RKO (cell line): Measurements from ENCODE around the gene NTM.
"Not testable (repeated sequence)": the region's sequence is repeated elsewhere in the genome, so short reads cannot be mapped to it uniquely, and the experiment has no call there.

Experiments
- DNase-seq: peaks from one replicate; pipeline ENCODE4 v3.0.0-alpha.2; 2016; ENCODE audit warnings: low spot score

Gene NTM

DNA sequence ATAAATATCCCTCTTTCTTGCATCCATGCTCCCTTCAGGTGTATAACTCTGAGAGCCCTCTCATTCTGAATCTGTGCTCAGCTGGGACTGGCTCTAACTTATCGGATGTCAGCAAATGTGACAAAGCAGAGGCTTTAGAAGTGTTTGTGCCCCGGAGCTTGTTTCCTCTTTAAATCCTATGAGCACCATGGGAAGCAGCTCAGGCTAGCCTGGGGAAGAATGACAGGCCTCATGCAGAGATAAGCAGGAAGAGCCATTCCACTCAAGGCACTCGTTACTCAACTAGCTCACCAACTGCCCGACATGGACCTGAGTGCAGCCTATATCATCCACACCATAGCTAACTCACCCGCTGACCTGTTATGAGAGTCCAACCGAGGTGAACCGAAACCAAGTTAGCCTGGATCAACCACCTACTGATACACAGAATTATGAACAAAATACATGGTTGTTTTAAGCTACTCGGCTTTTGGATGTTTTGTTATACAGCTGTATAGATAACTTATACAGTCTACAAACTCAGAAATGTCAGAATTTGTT is 990.7 kb downstream of the NTM start:
- DNase-seq, result no peak

GRCh38 chr11:132365650-132366049 is 995.2 kb downstream of the NTM start:
- DNase-seq, result peak; percentile 28

- no peak for DNase-seq
Measured at GRCh38 chr11:132367293-132367692, 996.9 kb downstream of the NTM start.

DNA sequence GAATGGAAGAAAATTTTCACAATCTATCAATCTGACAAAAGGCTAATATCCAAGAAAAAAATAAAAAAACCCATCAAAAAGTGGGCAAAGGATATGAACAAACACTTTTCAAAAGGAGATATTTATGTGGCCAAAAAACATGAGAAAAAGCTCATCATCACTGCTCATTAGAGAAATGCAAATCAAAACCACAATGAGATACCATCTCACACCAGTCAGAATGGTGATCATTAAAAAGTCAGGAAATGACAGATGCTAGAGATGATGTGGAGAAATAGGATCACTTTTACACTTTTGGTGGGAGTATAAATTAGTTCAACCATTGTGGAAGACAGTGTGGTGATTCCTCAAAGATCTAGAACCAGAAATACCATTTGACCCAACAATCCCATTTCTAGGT is 999.7 kb downstream of the NTM start:
- not testable (repeated sequence) for DNase-seq

DNA sequence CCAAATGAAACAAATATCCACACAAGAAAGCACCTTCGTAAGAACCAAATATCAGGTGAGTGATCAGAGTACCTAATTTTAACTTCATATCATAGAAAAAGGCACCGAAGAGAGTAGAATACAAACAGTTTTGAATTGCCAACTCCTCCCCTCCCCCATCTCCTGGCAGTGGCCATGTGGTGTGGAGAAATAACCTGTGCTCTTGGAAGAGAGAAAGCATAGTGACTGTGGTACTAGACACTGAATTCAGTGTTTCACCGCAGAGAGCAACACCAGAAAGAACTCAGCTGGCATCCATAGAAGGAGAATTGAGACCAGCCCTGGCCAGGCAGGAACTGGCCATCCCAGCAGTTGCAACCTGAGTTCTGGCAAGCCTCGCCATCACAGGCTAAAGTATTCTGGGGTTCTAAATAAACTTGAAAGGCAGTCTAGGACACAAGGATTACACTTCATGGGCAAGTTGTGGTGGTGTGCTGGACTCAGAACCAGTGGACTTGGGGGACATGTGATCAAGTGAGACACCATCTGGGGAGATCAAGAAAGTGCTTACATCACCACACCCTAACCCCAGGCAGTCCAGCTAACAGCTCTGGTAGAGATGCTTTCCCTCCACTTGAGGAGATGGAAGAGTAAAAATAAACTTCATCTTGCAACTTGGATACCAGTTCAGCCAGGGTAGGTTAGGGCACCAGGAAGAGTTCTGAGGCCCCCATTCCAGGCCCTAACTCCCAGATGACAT is 1003.2 kb downstream of the NTM start:
- DNase-seq, result no peak

DNA sequence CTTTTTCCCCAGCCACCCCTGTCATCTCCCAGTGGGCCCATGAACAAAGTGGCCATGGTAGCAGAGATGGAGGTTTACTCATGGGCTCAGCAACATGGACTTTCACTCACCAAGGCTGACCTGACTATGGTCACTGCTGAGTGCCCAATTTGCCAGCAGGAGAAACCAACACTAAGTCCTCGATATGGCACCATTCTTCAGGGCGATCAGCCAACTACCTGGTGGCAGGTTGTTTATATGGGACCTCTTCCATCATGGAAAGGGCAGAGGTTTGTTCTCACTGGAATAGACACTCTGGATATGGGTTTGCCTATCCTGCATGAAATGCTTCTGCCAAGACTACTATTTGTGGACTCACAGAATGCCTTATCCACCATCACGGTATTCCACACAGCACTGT is 1009.1 kb downstream of the NTM start:
- no peak for DNase-seq
